HL-60 (cell line): ENCODE results near the gene EXOC3L2.

Source experiments
- DNase-seq, 2 experiments: peaks; one replicate each; pipeline ENCODE4 v3.0.0-alpha.2; 2010 to 2020; ENCODE audit warnings: low read depth in 1 of 2, low spot score in 1 of 2
- H3K27ac ChIP-seq: fragments of 250-450 bp; sonication (Bioruptor Pico); replicated peaks from 2 replicates; pipeline ENCODE4 v1.5.1; 2020; ENCODE audit warnings: mild to moderate bottlenecking, moderate library complexity
- H3K27me3 ChIP-seq: fragments of 250-450 bp; sonication (Bioruptor Pico); 2 replicates; pipeline ENCODE4 v1.5.1; 2021; ENCODE audit warnings: mild to moderate bottlenecking, moderate library complexity; ENCODE audit not compliant: insufficient read depth, poor library complexity, severe bottlenecking
- H3K4me3 ChIP-seq: replicated peaks from 2 replicates; pipeline ENCODE4 v1.5.1; 2011; ENCODE audit warnings: mild to moderate bottlenecking, control low read depth, low read length; ENCODE audit not compliant: insufficient read depth
- CTCF ChIP-seq: IDR thresholded peaks from one replicate; pipeline ENCODE4 v1.5.1; 2011; ENCODE audit warnings: low read length, control low read depth, inconsistent platforms; ENCODE audit not compliant: insufficient read depth
- GABPA ChIP-seq: IDR thresholded peaks from 2 replicates; pipeline ENCODE4 v1.6.1; 2012; ENCODE audit warnings: low read depth
- POLR2AphosphoS5 ChIP-seq: IDR thresholded peaks from 2 replicates; pipeline ENCODE4 v1.6.1; 2012; ENCODE audit warnings: low read depth
- REST ChIP-seq: IDR thresholded peaks from 2 replicates; pipeline ENCODE4 v1.6.1; 2012; ENCODE audit warnings: low read depth; ENCODE audit not compliant: insufficient replicate concordance
- SPI1 ChIP-seq: IDR thresholded peaks from 2 replicates; pipeline ENCODE4 v1.6.1; 2012; ENCODE audit warnings: low read depth, mild to moderate bottlenecking, borderline replicate concordance

Gene EXOC3L2

GRCh38 chr19:45179072-45179891 lies 65.9 kb downstream of the EXOC3L2 start:
- no peak for TF ChIP-seq CTCF
- no peak for TF ChIP-seq REST
- TF ChIP-seq GABPA, result no peak
- no peak for TF ChIP-seq SPI1
- no peak for TF ChIP-seq POLR2AphosphoS5
- H3K4me3 ChIP-seq, result peak overlapping the region; percentile 94
- H3K27ac ChIP-seq, result peak overlapping the region; percentile 84
- H3K27me3 ChIP-seq, result no peaks in the 10 kb centered on the region
- DNase-seq, result peak in 1 of 2 experiments; percentile 32

GRCh38 chr19:45178262-45179071 lies 66.7 kb downstream of the EXOC3L2 start, which contains the start of gene BLOC1S3:
Gene BLOC1S3 (plus strand): TSS chr19:45178784. CDS start chr19:45179297, 513 bp downstream.
- Histone ChIP-seq H3K4me3 (peak within 1 kb of the TSS; percentile 94), H3K27me3 (no peaks in the 10 kb centered on the region), H3K27ac (peak within 1 kb of the TSS; percentile 94)
- peak; percentile 66 for TF ChIP-seq POLR2AphosphoS5
- TF ChIP-seq CTCF, result no peak
- no peak for TF ChIP-seq SPI1
- no peak; the same call in 1 of the 2 replicates for TF ChIP-seq GABPA
- no peak for TF ChIP-seq REST
- DNase-seq, result peak; percentile 100

- Histone ChIP-seq H3K4me3 (peak within 1 kb of the TSS; percentile 94), H3K27ac (peak within 1 kb of the TSS; percentile 94), H3K27me3 (no peaks in the 10 kb centered on the region)
- TF ChIP-seq GABPA, result no peak
- TF ChIP-seq POLR2AphosphoS5, result peak; percentile 84
- peak; percentile 41; the same call in 1 of the 2 replicates for TF ChIP-seq SPI1
- DNase-seq, result peak; percentile 82 to 91
These were observed 67.4 kb downstream of the EXOC3L2 start, which contains the start of gene TRAPPC6A for GRCh38 chr19:45177817-45178261. Gene TRAPPC6A (minus strand): TSS chr19:45178237. CDS start chr19:45178218, 19 bp downstream.
